DMS53 treated with DMSO at 0.1 percent for 48 hours (cell line): ENCODE data around the gene LRTM2.

Experiments
- DNase-seq: peaks from one replicate; lab custom pipeline; 2025; ENCODE audit not compliant: unreplicated experiment; lab: John Stamatoyannopoulos, UW

The LRTM2 gene

DNA sequence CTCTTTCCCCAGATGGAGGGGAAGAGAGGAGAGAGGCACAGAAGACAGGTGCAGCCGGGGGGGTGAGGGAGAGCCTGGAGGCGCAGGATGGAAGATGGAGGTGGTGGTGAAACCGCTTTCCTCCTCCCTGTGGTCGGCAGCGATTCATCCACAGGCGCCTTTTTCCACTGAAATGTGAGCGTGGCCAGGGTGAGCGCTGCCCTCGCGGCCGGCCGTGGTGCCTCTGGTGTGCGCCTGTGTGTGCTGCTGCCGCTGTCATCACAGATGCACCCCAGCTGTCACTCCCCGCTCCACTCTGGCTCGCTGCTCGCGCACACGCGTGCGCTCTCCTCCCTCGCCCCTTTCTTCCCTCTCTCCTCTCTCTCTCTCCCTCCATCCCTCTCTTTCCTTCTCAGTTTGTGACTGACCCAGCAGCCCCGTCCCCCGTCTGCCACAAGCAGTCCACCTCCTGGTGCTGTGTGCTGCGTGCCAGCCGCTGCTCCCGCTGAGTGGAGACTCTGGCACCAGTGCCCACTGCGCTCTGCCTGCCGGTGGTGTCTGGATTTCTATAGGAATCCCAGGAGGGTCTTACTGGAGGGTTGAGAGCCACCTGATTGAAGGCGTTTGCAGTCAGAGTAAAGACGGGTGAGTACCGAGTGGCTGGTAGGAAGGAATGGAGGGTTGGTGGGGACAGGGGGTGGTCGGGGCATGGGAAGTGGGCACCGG is at the start of gene LRTM2:
TSS of gene LRTM2 (plus strand) at position 375 of the 705 bp plus-strand sequence. CDS start 7,584 bp downstream, outside the sequence.
- DNase-seq = no peak

DNA sequence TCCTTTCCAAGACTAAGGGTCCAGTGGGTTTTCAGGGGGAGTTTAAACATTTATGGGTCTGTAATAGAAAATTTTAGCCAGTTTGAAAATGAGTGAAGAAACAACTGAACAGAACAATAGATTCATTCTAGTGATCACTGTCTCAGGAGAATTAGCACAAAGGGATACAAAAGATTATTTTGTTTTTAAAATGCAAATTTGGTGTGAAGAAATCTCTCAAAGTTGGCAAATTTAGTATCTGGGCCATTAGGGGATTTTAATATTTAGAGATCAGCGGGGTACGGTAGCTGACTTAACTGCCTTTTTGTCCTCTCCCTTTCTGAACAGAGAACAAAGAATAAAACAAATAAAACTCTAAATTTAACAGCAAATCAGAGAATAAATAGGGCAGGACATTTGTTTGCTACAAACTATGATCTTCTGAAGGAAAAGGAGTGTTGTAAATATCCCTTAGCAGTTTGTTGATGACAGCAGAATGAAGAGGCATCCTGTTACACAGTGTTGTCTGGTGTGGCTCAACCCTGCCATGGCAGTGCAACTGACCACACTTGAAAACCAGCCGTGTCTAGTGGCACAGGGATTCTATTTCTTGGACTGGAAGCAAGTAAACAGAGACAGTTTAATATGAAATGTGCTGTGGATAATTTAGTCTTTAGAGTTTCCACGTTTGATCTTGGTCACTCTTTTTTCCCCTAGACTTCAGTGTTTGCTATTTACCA is 46.3 kb upstream of the LRTM2 start:
- DNase-seq = no peak

DNA sequence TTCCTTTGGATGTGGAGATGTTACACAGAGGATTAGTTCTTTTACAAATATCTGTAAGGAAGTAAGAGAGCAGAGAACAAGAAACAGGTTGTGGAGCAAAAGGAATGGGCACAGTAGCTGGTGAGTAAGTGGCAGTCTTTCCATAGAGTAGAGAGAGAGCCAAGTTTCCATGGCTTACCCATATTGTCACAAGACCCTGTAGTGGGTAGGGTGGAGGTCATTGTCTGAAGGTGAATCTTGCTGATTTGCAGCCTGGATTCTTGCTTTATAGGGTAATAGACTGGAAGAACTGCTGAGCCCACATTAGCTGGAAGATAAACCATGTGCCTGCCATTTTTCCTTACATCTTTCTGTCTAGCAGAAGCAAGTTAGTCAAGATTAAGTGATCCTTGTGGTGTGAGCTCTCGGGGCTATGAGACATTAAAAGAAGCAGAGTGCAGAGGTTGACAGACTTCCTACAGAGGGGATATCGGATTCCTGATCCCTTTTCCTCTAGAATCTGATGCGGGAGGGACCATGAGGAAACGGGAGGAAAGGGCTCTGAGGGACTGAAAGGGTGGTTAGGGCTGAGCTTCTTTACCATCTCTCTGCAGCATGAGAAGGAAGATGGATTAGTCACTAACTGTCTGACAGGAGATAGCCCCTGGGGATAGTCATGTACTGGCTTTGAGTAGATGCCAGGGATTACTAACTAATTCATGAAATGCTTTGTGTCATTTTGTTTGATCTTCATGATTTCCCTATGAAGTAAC is 44.0 kb upstream of the LRTM2 start:
- DNase-seq = no peak

DNA sequence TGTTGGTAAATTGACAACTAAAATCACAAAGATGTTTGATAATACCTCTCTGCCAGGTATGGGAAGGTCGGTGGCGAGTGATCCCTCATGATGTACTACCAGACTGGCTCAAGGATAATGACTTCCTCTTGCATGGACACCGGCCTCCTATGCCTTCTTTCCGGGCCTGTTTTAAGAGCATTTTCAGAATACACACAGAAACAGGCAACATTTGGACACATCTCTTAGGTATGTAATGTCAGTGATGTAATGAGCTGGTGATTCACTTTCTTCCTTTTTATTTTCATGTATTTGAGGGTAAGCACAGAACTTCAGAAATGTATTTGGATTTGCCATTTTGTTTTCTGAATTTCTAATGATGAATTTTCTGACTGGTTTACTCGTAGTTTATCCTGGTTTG is 42.6 kb upstream of the LRTM2 start:
- DNase-seq = no peak

DNA sequence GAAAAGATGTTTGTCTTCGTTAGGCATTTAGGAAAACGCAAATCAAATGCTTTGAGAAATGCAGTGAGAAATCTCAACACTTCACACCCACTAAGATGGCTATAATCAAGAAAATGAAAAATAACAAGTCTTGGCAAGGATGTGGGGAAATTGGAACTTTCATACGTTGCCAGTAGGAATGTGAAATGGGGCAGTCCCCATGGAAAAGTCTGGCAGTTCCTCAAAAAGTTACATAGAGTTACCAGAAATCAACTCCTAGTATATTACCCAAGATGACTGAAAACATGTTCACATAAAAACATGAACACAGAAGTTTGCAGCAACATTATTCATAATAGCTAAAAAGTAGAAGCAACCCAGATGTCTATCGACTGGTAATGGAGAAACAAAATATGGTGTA is 41.5 kb upstream of the LRTM2 start:
- DNase-seq = no peak

DNA sequence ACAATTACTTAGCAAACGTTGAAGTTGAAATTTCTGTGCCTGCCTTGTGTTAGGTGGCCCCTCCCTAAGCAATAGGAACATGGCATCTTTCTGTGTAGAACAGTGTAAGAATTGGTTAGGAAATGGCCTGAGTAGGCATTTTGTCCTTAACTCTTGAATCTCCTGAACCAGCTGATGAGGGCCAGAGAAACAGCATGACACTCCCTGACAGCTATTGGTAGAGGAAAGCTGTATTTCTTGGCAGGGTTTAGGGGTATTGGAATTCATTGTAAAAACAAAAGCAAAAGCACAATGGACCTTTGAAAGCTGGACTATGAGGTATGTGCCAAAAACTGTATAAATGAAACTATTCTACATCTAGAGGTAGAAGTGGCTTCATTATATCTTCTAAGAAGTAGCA is 40.6 kb upstream of the LRTM2 start:
- no peak for DNase-seq

DNA sequence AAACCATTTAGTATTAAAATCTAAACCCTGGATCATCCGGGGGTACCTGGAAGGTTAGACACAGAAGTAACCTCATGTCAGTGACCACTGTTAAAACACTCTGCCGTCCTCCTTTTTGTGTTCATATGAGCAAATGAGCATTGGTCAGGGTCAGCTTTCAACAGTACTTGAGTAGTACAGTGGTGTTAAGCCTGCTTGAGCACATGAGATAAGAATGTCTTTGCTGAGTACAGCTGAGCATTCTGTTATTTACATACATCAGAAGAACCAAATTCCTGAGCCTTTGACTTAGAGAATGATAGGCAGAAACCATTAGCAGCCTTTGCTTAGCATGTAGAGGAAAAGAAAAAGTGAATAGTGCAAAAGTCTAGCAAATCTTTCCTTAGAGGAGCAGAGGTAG is 38.6 kb upstream of the LRTM2 start:
- no peak for DNase-seq

DNA sequence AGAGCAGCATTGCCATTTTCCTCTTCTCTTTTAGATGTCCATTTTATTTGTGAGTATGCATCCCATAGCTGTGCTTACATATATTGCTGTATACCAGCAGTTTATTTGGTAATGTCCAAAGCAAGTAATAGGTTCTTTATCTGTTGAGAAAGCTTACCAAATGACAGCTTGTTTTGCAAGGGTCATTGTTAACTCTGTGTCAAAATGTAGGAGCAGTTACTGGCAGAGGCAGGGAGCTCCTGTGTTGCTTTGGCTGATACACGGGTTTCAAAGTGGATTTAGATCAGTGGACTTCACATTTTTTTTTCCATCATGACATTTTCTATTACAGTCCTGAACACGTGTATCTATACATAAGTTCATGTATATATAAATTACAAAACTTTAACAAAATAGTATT is 38.1 kb upstream of the LRTM2 start:
- no peak for DNase-seq

DNA sequence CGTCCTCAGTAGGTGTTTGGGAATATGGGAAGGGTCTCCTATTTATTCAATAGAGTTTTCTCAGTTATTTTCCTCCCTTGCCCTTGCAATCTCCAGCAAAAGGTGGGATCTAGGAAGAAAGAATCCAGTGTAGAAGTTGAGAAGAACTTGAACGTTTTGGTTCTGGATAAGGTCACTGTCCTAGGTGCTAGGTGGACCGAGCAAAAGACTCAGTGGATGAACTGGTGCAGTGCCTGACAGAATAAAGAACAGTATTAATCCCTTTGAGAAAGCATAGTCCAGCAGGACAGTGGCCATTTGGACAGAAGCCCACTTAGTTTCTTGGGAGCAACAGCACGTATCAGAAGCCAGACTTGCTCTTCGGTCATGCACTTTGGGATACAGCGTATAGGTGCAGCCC is 32.7 kb upstream of the LRTM2 start:
- DNase-seq = no peak

DNA sequence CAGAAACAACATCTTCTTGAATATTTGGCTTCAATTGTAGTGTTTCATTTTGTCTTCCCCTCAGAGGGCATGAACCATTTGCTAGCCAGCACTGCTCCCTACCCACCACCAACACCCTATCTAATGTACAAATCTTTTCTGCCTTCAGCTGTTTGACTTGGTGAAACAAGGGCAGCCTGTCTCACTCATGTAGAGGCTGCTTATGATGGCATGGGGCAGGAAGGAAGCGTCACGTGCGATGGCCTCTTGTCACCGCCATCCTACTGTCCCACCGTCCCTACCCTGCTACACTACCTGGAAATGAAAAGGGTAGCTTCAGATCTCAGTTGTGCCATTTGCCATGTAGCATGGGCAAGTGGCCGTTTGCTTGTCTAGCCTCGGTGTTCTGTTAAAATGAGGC is 29.9 kb upstream of the LRTM2 start:
- no peak for DNase-seq

DNA sequence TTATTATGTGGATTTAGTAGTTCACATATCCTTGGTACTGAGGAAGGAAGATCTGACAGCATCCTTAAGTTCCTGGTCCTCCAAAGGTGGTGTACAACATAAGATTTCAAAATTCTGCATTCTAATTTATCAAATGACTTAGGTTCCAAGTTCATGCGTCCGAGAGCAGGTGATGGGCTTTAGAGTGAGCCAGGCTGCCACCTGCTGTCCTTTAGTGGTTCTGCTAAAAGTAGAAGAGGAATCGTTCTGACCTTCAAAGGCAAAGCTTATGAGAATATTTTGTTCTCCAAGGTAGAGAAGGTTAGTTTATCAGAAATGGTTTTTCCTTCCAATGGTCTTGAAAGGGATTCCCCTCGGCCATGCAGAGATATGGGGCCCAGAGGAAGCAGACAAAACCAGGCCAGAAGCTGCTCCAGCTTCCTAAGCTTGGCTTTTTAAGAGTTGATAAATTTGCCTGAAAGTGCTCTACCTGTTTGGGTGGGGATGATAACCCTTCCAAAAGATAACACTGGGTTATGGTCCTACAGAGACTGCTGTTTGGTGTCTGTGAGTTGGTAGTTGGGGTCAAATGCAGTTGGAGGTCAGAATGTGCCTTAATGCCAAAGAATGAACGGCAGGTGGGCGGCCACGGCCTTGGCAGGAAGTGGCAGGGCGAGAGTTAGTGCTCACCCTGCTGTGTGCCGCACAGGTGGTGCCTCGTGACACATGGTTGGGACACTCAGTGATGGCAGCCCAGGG is 29.1 kb upstream of the LRTM2 start:
- peak; percentile 91 for DNase-seq

DNA sequence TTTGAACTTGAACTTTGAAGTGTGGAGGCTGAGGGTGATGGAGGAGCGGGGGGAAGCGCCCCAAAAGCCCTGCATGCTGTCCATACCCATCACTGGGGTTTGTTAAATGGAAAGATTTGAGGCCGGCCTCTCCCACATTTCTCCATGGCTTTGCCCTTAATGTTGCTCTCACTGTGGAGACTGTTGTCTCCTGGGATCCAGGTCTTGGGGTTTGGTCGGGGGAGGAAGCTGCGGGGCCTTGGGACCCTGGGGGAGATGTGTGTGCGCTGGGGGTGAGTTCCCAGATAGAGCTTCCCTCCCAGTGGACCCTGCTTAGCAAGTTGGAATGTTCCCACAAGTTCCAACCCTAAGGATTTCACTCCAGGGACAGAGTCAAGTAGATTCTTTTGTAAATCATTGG is 28.0 kb upstream of the LRTM2 start:
- DNase-seq = no peak

DNA sequence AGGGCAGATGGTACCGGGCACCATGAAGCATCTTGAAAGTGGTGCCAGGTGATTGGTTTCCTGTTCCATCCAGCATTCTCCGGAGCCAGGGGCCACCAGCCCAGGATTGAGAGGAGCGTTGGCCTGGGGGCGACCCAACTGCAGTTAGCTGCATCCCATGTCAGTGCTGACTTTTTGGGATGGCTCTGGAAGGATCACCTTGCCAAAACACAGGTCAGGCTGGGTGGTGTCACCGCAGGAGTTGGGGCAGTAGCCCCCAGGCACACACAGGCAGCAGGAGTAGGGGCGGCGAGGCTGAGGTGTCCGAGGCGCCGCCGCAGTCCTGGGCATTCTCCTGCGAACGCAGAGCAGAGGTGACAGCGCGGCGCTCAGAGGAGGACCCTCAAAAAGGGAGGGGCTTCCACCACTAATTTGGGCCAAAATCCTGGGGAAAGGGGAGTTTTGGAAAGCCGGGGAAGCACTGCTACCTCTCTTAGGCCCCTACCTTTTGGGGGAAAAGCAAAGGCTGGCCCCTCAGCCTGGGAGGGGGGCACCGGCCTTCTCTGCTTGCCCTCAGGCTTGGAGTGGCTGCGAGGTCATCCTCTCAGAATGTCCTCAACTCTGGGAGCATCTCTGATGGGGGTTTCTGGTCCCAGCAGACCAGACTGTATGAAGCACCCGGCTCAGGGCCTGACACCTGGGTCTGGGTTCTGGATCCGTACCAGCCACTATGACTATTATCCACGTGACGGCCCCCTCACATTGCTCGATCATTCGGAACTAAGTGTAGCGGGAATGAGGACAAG is 26.7 kb upstream of the LRTM2 start:
- DNase-seq = no peak

DNA sequence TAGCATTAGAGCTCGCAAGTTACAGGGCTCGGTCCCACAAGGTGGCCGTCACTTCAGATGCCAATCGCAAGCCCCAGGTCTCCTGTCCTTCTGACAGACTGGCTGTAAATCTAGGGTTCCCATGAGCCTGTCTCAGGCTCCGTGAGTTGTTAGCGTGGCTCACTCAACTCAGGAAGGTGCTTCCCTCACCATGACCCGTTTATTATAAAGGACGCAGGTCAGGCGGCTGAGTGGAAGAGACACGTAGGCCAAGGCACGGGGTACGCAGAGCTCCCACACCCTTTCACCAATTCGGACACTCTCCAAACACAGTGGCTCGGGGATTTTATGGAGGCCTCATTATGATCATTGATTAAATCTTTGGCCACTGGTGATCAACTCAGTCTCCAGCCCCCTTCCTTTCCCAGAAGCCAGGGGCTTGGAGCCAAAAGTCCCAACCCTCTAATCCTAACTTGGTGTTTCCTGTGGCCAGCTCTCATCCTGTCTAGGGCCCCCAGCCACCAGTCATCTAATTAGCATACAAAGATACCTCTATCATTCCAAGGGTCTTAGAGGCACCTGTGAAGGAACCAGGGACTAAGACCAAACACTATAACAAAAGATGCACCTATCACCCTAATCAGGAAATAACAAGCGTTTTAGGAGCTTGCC is 25.8 kb upstream of the LRTM2 start:
- no peak for DNase-seq

DNA sequence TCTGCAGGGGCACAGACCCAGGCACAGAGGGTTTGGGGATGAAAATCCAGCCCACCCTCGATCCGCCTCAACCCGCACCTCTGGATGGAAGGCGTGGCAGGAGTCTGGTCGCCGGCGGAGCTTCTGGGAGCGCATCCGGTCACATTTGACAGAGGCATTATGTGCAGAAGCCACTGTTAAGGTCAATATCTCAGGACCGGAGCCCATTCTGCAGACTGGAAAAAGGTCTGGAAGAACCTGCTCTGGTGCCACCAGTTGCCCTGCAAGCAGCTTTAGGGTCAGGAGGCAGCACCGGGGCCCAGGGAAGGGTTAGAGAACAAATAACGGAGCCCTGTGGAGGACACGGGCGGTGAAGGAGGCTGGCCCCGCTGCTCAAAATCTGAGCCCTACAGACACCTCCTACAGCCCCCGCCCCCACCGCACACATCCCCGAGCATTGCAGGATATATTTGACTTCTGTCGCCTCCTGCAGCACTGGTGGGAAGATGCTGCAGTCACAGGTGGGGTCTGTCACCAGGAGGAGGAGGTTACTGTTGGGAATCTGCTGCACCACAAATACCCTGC is 25.1 kb upstream of the LRTM2 start:
- no peak for DNase-seq

DNA sequence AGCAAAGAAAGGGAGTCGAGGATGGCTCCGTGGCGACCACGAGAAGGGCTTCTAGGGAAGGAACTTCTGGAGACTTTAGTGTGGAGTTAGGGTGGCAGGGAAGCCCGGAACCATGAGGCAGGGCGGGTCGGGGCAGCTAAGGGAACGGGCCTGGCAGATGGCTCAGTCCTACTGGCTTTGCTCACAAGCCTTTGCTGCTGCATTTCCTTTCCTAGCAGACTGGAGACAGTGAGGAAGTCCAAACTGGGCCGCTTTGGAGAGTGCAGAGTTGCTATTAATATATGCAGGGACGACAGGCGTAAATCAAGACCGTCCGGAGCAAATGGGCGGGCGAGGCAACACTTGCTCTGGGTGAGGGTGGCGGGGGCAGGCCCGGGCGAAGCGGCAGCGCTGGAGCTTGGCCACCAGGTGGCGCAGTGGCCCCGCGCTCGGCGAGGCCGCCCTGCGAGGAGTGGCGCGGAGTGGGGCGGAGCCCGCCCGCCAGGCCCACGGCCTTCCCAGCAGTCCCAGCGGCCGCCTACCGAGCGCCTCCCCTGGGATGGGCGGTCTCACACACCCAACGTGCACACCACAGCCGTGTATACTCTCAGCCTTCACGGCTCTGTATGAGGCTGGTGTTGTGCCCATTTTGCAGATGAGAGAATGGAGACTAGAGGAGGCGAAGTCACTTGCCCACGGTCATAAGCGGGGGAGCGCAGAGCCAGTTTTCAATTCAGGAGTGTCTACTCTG is 24.4 kb upstream of the LRTM2 start:
- peak; percentile 97 for DNase-seq

DNA sequence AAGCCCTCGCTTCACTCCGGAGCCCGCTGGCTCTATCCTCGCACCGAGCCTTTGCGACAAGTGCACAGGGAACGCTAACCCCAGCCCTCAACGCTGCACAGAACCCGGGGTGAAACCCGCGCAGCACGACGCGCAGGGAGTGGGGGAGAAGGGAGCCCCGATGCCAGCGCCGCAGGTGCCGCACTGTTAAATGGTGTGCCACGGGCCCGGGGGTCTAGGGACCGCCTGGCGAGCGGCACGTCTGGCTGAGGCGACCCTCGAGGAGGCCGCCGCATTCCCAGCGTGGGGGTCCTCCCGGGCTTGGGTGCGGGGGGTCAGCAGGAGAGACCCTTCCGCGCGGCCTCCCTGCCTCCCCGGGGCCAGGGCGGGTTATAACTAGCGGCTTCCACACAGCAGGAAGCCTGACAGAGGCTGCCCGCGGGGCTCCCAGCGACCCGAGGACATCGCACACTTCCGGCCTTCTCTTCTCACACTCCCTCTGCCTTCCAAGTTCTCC is 23.8 kb upstream of the LRTM2 start:
- peak; percentile 40 for DNase-seq

DNA sequence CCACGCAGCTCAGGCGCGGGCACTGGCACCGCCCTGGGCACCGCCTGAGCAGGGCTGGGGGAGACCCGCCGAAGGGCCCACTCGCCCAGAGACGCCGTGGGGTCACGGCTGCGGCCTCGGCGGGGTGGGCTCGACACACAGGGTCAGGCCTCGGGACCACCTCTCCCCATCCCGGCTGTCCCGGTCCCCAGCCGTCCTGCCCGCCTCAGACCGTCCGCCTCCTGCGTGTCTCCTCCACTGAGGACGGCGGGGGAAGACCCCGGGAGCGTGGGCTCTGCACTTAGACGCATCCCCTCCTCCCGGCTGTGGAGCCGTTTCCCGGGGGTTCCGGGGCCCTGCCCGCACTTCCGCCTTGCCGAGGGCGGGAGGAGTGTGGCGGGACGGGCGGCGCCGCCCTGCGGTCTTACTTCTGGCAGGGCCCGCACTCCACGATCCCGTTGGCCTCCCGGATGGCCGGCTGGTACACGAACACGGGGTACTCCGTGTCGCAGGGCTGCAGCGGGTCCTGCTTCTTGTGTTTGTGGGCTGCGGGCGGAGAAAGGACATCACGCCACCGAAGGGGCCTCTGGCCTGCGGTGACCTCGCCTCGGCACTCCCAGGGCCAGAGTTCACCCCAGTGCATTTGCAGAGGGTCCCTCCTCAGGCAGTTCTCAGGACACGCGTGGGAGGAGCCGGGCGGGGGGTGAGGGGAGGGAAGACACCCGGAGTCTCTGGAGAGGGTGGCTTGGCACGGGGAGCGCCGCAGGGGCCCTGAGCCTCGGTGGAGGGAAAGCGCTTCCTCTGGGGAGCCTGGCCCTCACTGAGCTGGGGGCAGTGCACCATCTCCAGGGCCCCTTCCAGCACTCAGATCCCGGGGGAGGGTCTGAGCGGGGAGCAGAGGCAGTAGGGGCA is 23.1 kb upstream of the LRTM2 start:
- DNase-seq = peak; percentile 21
